DOHH2 (cell line): ENCODE data around the gene CMIP.

Experiments
- H3F3A ChIP-seq: fragments of 200-600 bp; sonication (generic), shearing (Covaris generic); 2 replicates; pipeline ENCODE4 v1.6.0; 2016; ENCODE audit warnings: antibody characterized with exemption, mild to moderate bottlenecking; ENCODE audit not compliant: control insufficient read depth, insufficient read depth
- H3K27ac ChIP-seq: fragments of 200-600 bp; sonication (generic); 2 replicates; pipeline ENCODE4 v1.5.1; 2014; ENCODE audit warnings: low read depth, mild to moderate bottlenecking, low read length, moderate library complexity
- H3K27me3 ChIP-seq: fragments of 200-600 bp; sonication (generic); 2 replicates; pipeline ENCODE4 v1.6.1; 2014; ENCODE audit warnings: mild to moderate bottlenecking, low read length, mixed read lengths; ENCODE audit not compliant: control insufficient read depth
- H3K36me3 ChIP-seq: fragments of 200-600 bp; sonication (generic); 2 replicates; pipeline ENCODE4 v1.6.1; 2014; ENCODE audit warnings: mild to moderate bottlenecking, low read length, moderate library complexity, mixed read lengths; ENCODE audit not compliant: control insufficient read depth
- H3K4me1 ChIP-seq: fragments of 200-600 bp; sonication (generic); 2 replicates; pipeline ENCODE4 v1.6.1; 2014; ENCODE audit warnings: mild to moderate bottlenecking, low read length, mixed read lengths; ENCODE audit not compliant: control insufficient read depth
- H3K4me2 ChIP-seq: fragments of 200-600 bp; sonication (generic); 2 replicates; pipeline ENCODE4 v1.6.0; 2014; ENCODE audit warnings: mild to moderate bottlenecking, low read length, moderate library complexity
- H3K4me3 ChIP-seq: fragments of 200-600 bp; sonication (generic); 2 replicates; pipeline ENCODE4 v1.5.1; 2014; ENCODE audit warnings: mild to moderate bottlenecking, low read length, mixed read lengths
- H3K79me2 ChIP-seq: fragments of 200-600 bp; sonication (generic); 2 replicates; pipeline ENCODE4 v1.6.1; 2014; ENCODE audit warnings: mild to moderate bottlenecking, low read length, mixed read lengths; ENCODE audit not compliant: control insufficient read depth
- H3K9me2 ChIP-seq: fragments of 200-600 bp; sonication (generic); replicated peaks from 2 replicates; pipeline ENCODE4 v1.6.1; 2014; ENCODE audit warnings: mild to moderate bottlenecking, low read length, mixed read lengths; ENCODE audit not compliant: control insufficient read depth
- H3K9me3 ChIP-seq: fragments of 200-600 bp; sonication (generic); 2 replicates; pipeline ENCODE4 v1.6.1; 2014; ENCODE audit warnings: antibody characterized with exemption, low read length, mixed read lengths; ENCODE audit not compliant: control insufficient read depth, insufficient read depth
- H4K20me1 ChIP-seq: fragments of 200-600 bp; sonication (generic); 2 replicates; pipeline ENCODE4 v1.6.0; 2014; ENCODE audit warnings: low read depth, mild to moderate bottlenecking, antibody characterized with exemption, low read length, moderate library complexity; ENCODE audit not compliant: control insufficient read depth, insufficient read depth
- EZH2phosphoT487 ChIP-seq: fragments of 200-600 bp; sonication (generic); IDR thresholded peaks from 2 replicates; pipeline ENCODE4 v1.6.1; 2017; ENCODE audit warnings: borderline replicate concordance, mild to moderate bottlenecking, antibody characterized with exemption, low read length, moderate library complexity, mixed read lengths
- TF ChIP-seq, protein P1 (sequence below): fragments of 200-600 bp; sonication (generic); IDR thresholded peaks from one replicate; pipeline ENCODE4 v1.5.1; 2014; ENCODE audit warnings: antibody characterized with exemption, mild to moderate bottlenecking, low read depth, low read length; ENCODE audit not compliant: poor library complexity, severe bottlenecking

The CMIP gene

DNA sequence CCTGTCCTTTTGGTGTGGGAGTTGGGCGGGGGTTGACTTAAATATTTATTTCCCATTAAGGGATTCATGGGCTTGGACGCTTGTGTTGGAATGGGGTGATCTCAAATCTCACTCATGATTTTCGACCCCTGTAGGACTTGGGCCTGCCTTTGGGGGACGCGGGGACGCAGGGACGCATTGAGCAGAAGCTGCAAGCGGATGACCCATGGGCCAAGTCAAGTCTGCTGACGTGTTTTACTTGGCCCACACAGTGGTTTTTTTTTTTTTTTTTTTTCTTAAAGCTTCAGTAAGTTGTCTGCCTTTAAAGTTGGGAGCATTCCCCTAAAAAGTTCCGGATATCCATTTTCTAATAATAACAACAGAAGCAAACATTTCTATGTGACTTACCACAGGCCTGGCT, 28.9 kb downstream of the CMIP start:
- Histone ChIP-seq H3K79me2 (peaks cover 45% of the 10 kb centered on the region), H3K4me2 (no peak overlapping the region), H3K4me3 (no peak overlapping the region), H3K4me1 (peaks cover 47% of the 10 kb centered on the region), H3F3A (peaks cover 16% of the 10 kb centered on the region), H3K9me2 (no peaks in the 10 kb centered on the region), H3K9me3 (no peaks in the 10 kb centered on the region), H4K20me1 (no peaks in the 10 kb centered on the region), H3K27ac (no peak overlapping the region), H3K27me3 (no peaks in the 10 kb centered on the region), H3K36me3 (peaks cover 12% of the 10 kb centered on the region)
- no peak for TF ChIP-seq EZH2phosphoT487
- TF ChIP-seq, protein P1, sequence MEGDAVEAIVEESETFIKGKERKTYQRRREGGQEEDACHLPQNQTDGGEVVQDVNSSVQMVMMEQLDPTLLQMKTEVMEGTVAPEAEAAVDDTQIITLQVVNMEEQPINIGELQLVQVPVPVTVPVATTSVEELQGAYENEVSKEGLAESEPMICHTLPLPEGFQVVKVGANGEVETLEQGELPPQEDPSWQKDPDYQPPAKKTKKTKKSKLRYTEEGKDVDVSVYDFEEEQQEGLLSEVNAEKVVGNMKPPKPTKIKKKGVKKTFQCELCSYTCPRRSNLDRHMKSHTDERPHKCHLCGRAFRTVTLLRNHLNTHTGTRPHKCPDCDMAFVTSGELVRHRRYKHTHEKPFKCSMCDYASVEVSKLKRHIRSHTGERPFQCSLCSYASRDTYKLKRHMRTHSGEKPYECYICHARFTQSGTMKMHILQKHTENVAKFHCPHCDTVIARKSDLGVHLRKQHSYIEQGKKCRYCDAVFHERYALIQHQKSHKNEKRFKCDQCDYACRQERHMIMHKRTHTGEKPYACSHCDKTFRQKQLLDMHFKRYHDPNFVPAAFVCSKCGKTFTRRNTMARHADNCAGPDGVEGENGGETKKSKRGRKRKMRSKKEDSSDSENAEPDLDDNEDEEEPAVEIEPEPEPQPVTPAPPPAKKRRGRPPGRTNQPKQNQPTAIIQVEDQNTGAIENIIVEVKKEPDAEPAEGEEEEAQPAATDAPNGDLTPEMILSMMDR, result no peak

DNA sequence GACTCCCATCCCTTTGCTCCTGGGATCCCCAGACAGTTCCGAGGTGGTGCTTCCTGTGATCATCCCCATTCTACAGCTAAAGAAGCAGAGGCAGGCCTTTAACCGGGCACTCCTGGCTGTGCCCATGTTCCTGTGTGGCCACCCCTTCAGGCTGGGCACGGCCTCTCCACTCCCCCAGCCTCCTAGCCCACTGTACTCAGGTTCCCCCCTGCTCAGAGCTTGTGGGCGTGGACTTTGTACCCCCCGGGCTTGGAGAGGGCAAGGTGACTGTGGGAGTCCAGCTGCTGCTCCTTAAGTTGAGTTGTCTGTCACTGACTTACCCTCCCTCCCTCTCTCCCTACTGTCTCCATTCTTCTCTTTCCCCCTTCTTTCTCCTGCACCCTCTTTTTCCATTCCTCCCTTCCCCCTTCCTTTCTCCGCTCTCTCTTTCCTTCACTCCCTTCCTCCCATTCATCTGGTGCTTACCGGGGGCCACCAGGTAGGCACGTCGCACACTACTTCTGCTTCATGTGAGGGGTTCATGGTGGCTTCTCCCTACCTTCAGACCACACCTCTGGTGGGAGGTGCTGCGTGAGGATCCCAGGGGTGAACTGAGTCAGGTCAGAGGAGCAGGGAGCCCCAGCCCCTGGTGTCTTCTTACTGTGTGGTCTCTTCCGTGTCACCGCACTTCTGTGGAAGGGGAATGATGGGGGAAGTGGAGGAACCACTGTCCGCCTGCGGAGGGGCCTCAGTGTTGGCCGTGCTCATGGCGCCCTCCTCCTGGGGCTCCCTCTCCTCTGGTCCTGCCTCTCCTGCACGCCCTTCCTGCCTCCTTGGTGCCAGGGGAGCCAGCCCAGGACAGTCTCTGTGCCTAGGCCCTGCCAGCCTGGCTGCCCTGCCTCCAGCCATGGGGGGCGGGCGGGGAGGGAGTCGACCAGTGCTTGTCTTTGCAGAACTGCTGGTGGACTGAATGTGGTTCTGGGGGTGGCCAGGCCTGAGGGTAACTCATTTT, 29.7 kb downstream of the CMIP start:
- TF ChIP-seq, protein P1, result no peak
- TF ChIP-seq EZH2phosphoT487, result no peak
- H3K9me2 ChIP-seq, result no peaks in the 10 kb centered on the region
- no peak overlapping the region for H3K4me2 ChIP-seq
- H4K20me1 ChIP-seq, result no peaks in the 10 kb centered on the region
- peaks cover 39% of the 10 kb centered on the region for H3K79me2 ChIP-seq
- no peak overlapping the region for H3K4me3 ChIP-seq
- H3K9me3 ChIP-seq, result no peaks in the 10 kb centered on the region
- H3K36me3 ChIP-seq, result peaks cover 12% of the 10 kb centered on the region
- H3F3A ChIP-seq, result peaks cover 19% of the 10 kb centered on the region
- H3K4me1 ChIP-seq, result peaks cover 47% of the 10 kb centered on the region
- H3K27me3 ChIP-seq, result no peaks in the 10 kb centered on the region
- H3K27ac ChIP-seq, result no peak overlapping the region

DNA sequence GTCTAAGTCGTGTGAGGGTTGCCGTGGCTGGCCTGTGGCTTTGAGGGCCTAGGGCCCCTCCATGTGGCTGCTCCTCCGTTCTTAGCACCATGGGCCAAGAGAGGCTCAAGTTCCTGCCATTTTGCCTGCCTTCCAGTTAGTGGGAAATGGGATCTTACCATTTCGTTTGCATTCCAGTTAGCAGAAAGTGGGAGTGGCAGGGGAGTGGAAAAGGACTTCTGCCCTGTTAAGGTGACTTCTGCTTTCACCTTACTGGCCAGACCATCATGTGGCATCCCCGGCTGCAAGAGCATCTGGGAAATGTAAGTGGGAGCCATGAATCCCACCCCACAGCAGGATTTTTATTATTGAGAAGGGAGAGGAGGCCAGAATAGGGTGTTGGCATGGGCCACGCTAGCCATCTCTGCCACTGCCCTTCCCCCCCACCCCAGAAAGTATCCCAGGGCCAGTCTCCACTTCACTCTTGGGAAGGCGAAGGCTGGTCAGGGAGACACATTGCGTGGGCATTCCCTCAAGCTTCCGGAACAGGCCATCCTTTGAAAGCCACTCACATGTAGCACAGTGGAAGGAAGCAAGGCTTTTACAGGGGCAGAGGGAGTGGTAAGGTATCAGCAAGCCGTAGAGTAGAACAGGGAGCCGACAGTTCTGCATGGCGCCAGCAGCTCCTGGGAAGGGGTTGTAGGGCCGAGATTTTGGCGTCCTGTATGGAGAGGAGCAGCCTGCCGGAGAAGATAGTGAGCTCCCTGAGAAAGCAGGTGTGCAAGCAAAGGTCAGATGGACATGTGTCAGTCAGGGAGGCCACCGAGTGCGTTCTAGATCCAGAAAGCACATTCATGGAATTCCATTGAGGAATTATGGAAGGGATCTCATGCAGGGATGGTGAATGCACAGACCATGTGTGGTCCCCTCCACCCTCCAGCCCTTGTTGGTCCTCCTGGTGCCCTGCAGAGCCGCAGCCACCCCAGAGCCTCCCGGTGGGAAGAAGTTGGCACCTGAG, 33.4 kb downstream of the CMIP start:
- Histone ChIP-seq H3K79me2 (peaks cover 34% of the 10 kb centered on the region), H3K9me2 (no peaks in the 10 kb centered on the region), H3K27me3 (no peaks in the 10 kb centered on the region), H3K27ac (peak overlapping the region; percentile 90), H3K36me3 (no peaks in the 10 kb centered on the region; the same call in 1 of the 2 replicates), H3K4me1 (peaks cover 67% of the 10 kb centered on the region), H3K9me3 (no peaks in the 10 kb centered on the region), H4K20me1 (no peaks in the 10 kb centered on the region; the same call in 1 of the 2 replicates), H3F3A (peaks cover 18% of the 10 kb centered on the region), H3K4me2 (peak overlapping the region; percentile 75), H3K4me3 (peak overlapping the region; percentile 63)
- TF ChIP-seq, protein P1, result no peak
- no peak for TF ChIP-seq EZH2phosphoT487
